Lower lobe of right lung (tissue), 2 donors: ENCODE results near the gene TMEM114. TPM values are rescaled to one million over a fixed set of nuclear protein-coding genes. Genes with fewer than 3 reads are reported as not detected.
A peak's percentile ranks its signal among the peaks of the same experiment; 100 is the strongest.

ENCODE experiments used
- ATAC-seq, 2 donors: fragments of 200-7000 bp; cut with Tn5 transposase; one replicate each; pipeline ENCODE4 v1.9.1; 2020 to 2022; ENCODE audit warnings: mild to moderate bottlenecking in 2 of 2, moderate library complexity in 2 of 2
- DNase-seq: peaks from one replicate; pipeline ENCODE4 v3.0.0-alpha.2; 2020
- H3K27ac ChIP-seq: fragments of 200-600 bp; one replicate; pipeline ENCODE4 v1.8.0; 2022
- H3K27me3 ChIP-seq: fragments of 200-600 bp; one replicate; pipeline ENCODE4 v1.8.0; 2022; ENCODE audit warnings: low read depth
- H3K36me3 ChIP-seq: fragments of 200-600 bp; one replicate; pipeline ENCODE4 v1.8.0; 2022; ENCODE audit warnings: mild to moderate bottlenecking
- H3K4me1 ChIP-seq: fragments of 200-600 bp; one replicate; pipeline ENCODE4 v1.8.0; 2022
- H3K4me3 ChIP-seq: fragments of 200-600 bp; one replicate; pipeline ENCODE4 v1.8.0; 2022; ENCODE audit warnings: mild to moderate bottlenecking
- H3K9me3 ChIP-seq: fragments of 200-600 bp; one replicate; pipeline ENCODE4 v1.8.0; 2022
- intact Hi-C: fragments of 100-400 bp; cut with DNase I; formaldehyde crosslinking; loops from one replicate; pipeline ENCODE4 v1.11.0; 2022
- long read RNA-seq: library from polyadenylated mRNA; unstranded; transcript quantifications from one replicate; pipeline ENCODE4 v2.0.0, GENCODE V29; 2021
- total RNA-seq: library from RNA; stranded (reverse); fragmentation: NEBNext Ultra II Directional; extraction: Animal tissue kit (Norgen Biotek cat#: 25700); gene quantifications from one replicate; pipeline ENCODE4 v1.2.1, GENCODE V29; 2021
- TF ChIP-seq, protein P1 (sequence below): fragments of 200-600 bp; IDR thresholded peaks from one replicate; pipeline ENCODE4 v1.8.0; 2022; ENCODE audit warnings: antibody characterized with exemption, mild to moderate bottlenecking
- donor health status: DM: no; HTN: yes; CAD: no; lungs with severe emphysema.

TMEM114 gene
- not detected for total RNA-seq
- long read RNA-seq: 0 reads

DNA sequence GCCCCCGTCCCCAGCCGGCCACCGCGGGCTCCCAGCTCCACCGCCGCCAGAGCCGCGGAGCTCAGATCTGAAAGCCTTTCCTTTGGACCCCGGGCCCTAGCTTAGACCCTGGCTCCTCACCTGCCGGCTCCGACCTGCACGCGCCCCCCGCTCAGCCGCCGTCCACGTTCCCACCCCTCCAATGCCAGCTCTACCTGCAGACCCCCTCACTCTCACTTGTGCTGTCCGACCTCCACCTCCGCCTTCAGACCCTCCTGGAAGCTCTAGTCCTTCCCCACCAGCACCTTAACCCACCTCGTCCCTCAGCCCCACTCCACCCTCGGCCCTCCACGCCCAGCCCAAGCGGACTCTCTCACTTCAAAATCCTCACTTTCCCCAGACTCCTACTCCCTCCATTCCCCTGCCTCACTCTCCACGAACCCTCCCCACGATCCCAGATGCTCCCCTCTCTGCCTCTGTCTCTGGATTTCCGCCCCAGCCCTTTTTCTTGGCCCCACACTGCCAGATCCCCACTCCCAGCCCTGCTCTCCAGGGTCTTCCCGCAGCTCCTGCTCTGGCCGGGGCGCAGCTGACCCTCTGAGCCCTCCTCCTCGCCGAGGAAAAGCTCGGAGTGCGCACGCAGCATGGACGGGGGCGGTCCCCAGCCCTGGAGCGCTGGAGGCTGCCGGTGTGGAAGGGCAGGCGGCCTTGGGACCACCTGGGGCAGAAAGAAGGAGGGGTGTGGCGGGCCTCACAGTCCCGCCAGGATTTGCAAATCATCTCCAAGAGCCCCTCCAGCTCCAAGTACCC, at the start of gene TMEM114:
Gene TMEM114, minus strand, starts transcription at position 612 of the 789 bp plus-strand sequence. CDS start 673 bp downstream, outside the sequence.
- peaks cover 6% of the 10 kb centered on the region for H3K4me1 ChIP-seq
- intact Hi-C loops: no loop called here
- no peak within 1 kb of the TSS for H3K4me3 ChIP-seq
- H3K27me3 ChIP-seq: peaks cover 46% of the 10 kb centered on the region
- peak in 1 of 2 donors; percentile 17 for ATAC-seq
- H3K27ac ChIP-seq: no peak within 1 kb of the TSS
- TF ChIP-seq, protein P1, sequence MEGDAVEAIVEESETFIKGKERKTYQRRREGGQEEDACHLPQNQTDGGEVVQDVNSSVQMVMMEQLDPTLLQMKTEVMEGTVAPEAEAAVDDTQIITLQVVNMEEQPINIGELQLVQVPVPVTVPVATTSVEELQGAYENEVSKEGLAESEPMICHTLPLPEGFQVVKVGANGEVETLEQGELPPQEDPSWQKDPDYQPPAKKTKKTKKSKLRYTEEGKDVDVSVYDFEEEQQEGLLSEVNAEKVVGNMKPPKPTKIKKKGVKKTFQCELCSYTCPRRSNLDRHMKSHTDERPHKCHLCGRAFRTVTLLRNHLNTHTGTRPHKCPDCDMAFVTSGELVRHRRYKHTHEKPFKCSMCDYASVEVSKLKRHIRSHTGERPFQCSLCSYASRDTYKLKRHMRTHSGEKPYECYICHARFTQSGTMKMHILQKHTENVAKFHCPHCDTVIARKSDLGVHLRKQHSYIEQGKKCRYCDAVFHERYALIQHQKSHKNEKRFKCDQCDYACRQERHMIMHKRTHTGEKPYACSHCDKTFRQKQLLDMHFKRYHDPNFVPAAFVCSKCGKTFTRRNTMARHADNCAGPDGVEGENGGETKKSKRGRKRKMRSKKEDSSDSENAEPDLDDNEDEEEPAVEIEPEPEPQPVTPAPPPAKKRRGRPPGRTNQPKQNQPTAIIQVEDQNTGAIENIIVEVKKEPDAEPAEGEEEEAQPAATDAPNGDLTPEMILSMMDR: no peak
- no peaks in the 10 kb centered on the region for H3K9me3 ChIP-seq
- DNase-seq: no peak
- no peaks in the 10 kb centered on the region for H3K36me3 ChIP-seq

DNA sequence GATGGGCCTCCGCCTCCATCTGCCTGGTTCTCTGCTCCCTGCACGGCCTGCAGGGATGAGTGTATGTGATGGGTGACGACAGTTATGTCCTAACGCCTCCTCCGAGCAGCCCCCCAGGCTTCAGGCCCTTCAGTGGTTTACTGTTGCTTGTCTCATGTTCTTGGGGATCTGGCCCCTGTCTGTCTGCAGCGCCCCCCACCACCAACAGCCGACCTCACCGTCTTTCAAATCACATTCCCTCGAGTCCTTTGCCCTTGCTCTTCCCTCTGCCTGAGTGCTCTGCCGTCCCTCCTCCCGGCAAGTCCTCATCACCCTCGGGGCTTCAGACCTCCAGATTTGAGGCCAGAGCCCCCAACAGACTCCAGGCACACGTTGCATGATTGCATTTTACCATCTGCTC, 49.4 kb upstream of the TMEM114 start:
- DNase-seq: no peak
- Histone ChIP-seq H3K9me3 (no peaks in the 10 kb centered on the region), H3K27ac (no peak overlapping the region), H3K4me3 (no peak overlapping the region), H3K27me3 (no peaks in the 10 kb centered on the region), H3K4me1 (no peaks in the 10 kb centered on the region), H3K36me3 (peaks cover 90% of the 10 kb centered on the region)
- no peak for ATAC-seq
- TF ChIP-seq, protein P1: no peak
- intact Hi-C loops: no loop called here

DNA sequence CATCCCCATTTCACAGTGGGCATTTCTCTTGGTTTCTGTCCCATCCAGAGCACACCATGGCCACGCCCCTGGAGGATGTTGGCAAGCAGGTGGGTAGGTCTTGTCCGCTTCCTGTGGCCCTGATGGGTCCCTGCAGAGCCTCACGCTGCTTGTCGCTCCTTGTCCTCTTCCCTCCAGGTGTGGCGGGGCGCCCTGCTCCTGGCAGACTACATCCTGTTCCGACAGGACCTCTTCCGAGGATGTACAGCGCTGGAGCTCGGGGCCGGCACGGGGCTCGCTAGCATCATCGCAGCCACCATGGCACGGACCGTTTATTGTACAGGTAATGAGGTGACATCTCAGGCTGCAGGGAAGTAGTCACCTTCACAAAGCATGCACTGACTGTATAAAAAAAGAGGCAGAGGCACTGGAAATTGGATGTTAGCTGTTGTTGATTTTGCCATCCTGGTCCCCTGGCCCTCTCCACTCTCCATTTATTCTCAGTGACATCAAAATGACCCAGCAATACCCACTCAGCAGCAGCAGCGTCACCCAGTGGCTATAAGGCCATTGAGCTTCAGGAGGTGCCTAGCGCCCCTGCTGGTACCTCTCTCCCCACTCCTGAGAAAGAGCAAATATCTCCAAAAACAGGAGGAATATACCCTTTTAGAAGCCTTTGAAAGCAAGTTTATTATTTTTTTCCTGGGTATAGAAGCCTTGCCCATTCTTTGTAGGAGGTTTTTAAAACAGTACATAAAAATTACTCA, 44.9 kb upstream of the TMEM114 start:
- Histone ChIP-seq H3K27ac (no peak overlapping the region), H3K4me3 (no peak overlapping the region), H3K36me3 (peaks cover 95% of the 10 kb centered on the region), H3K9me3 (no peaks in the 10 kb centered on the region), H3K27me3 (no peaks in the 10 kb centered on the region), H3K4me1 (no peaks in the 10 kb centered on the region)
- intact Hi-C loops: no loop called here
- TF ChIP-seq, protein P1: no peak
- no peak for ATAC-seq
- no peak for DNase-seq

DNA sequence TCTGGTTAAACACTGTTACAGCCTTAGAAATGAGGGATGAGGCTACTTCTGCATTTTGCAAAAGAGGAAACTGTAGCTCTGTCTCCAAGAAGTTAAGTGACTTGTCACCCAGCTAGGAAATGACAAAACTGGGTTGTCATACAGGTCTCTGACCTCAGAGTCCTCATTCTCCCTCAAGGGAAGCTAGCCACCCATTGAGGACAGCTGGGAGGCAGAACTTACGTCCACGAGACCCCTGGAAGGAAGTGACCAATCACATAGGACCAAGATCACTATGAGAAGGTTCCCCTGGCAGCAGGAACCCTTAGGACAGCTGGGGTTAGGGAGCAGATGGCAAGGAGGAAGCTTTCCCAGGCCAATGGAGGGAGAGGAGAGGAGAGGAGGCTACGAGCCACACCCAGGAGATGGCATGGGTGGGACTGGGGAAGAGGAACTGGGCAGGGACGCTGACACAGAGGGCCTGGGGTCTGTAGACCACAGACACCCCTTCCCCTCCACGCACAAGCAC, 42.4 kb upstream of the TMEM114 start:
- intact Hi-C loops: no loop called here
- TF ChIP-seq, protein P1: no peak
- H3K4me1 ChIP-seq: no peaks in the 10 kb centered on the region
- no peak overlapping the region for H3K4me3 ChIP-seq
- ATAC-seq (peak; percentile 83 to 92), DNase-seq (peak; percentile 73)
- H3K36me3 ChIP-seq: peaks cover 98% of the 10 kb centered on the region
- no peaks in the 10 kb centered on the region for H3K9me3 ChIP-seq
- H3K27me3 ChIP-seq: no peaks in the 10 kb centered on the region
- peak overlapping the region; percentile 79 for H3K27ac ChIP-seq

DNA sequence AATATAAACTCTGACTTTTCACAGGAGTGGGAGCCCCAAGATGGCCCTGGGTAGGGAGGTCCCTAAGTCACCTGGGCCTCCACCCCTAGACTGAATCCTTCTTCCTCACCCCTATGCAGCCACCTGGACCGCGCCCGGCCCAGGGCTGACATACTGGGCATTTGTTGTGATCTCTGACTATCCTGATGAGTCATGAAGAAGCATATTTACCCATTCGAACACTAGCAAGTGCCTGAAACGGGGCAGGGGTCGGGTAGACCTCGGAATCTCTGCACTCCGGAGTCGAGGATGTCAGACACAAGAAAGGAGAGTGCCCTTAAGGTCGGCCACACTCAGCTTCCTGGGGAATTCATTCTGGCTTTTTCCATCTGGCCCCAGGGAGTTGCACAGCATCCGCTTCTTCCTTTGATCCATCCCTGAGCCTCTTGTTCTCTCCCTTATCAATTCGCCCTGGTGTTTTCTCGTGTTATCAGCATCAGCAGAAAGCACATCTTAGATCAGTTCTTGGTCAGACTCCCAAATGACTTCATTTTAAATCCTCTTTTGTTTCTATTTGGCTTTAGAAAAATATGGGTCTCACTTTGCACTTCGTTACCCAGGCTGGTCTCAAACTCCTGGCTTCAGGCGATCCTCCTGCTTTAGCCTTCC, 41.6 kb upstream of the TMEM114 start:
- intact Hi-C loops: no loop called here
- no peaks in the 10 kb centered on the region for H3K27me3 ChIP-seq
- H3K27ac ChIP-seq: peak overlapping the region; percentile 79

More for the DNA sequence above, 41.6 kb upstream of the TMEM114 start:
- TF ChIP-seq, protein P1: no peak
- Histone ChIP-seq H3K9me3 (no peaks in the 10 kb centered on the region), H3K36me3 (peaks cover 98% of the 10 kb centered on the region), H3K4me3 (no peak overlapping the region), H3K4me1 (no peaks in the 10 kb centered on the region)
- ATAC-seq (peak in 1 of 2 donors; percentile 31), DNase-seq (no peak)
